ENCODE results near the gene ALKBH2. TPM values are rescaled to one million over a fixed set of nuclear protein-coding genes. Genes with fewer than 3 reads are reported as not detected.
A peak's percentile ranks its signal among the peaks of the same experiment; 100 is the strongest.
"Not testable (repeated sequence)": the region's sequence is repeated elsewhere in the genome, so short reads cannot be mapped to it uniquely, and the experiment has no call there.

ALKBH2 gene
- total and polyA plus RNA-seq, 5 donors: 7.4 to 12.2 (median 7.7) TPM

- Histone ChIP-seq H3K27me3 (ENCODE audit: control insufficient read depth, insufficient read depth) (no peaks in the 10 kb centered on the region), H3K9me3 (ENCODE audit: control insufficient read depth, low read length) (no peaks in the 10 kb centered on the region), H3K4me3 (ENCODE audit: low read length) (peak within 1 kb of the TSS; percentile 91), H3K27ac (ENCODE audit: low read length) (peak within 1 kb of the TSS; percentile 86), H3K4me1 (ENCODE audit: control insufficient read depth, insufficient read depth, low read length) (peaks cover 6% of the 10 kb centered on the region)
- peak; percentile 84 to 92 (median 92) for DNase-seq
- under 1% methylated on average over 61 of the region's 61 CpGs for WGBS
- ATAC-seq: peak; percentile 97
- intact Hi-C loops (cut with DNase I): no loop called here
Measured at GRCh38 chr12:109052414-109053323, 40.6 kb downstream of the ALKBH2 start, which contains the start of gene USP30. Gene USP30 (plus strand): TSS chr12:109052576. CDS start chr12:109052679, 103 bp downstream.

GRCh38 chr12:109052097-109052413, 41.2 kb downstream of the ALKBH2 start:
- no peaks in the 10 kb centered on the region for H3K27me3 ChIP-seq (ENCODE audit: control insufficient read depth, insufficient read depth)
- WGBS: 7% methylated on average over 6 of the region's 6 CpGs
- peaks cover 6% of the 10 kb centered on the region for H3K4me1 ChIP-seq (ENCODE audit: control insufficient read depth, insufficient read depth, low read length)
- no peaks in the 10 kb centered on the region for H3K9me3 ChIP-seq (ENCODE audit: control insufficient read depth, low read length)
- H3K4me3 ChIP-seq (ENCODE audit: low read length): peak overlapping the region; percentile 91
- intact Hi-C loops (cut with DNase I): no loop called here
- peak overlapping the region; percentile 19 for H3K27ac ChIP-seq (ENCODE audit: low read length)
- ATAC-seq (no peak), DNase-seq (no peak)

- H3K4me1 ChIP-seq (ENCODE audit: control insufficient read depth, insufficient read depth, low read length); H3K9me3 ChIP-seq (ENCODE audit: control insufficient read depth, low read length); DNase-seq; H3K27me3 ChIP-seq (ENCODE audit: control insufficient read depth, insufficient read depth); intact Hi-C loops (cut with DNase I); H3K27ac ChIP-seq (ENCODE audit: low read length); ATAC-seq; H3K4me3 ChIP-seq (ENCODE audit: low read length): not testable (repeated sequence)
- WGBS: 85% methylated on average over 8 of the region's 8 CpGs
Measured at GRCh38 chr12:109049794-109050193, 43.5 kb downstream of the ALKBH2 start.

GRCh38 chr12:109048706-109049105, 44.6 kb downstream of the ALKBH2 start:
- 70% methylated on average over 3 of the region's 3 CpGs for WGBS
- intact Hi-C loops (cut with DNase I); DNase-seq: not testable (repeated sequence)

GRCh38 chr12:109047081-109047805, 46.0 kb downstream of the ALKBH2 start:
- H3K4me3 ChIP-seq (ENCODE audit: low read length): no peak overlapping the region
- WGBS: 77% methylated on average over 8 of the region's 8 CpGs
- H3K9me3 ChIP-seq (ENCODE audit: control insufficient read depth, low read length): no peaks in the 10 kb centered on the region
- no peaks in the 10 kb centered on the region for H3K4me1 ChIP-seq (ENCODE audit: control insufficient read depth, insufficient read depth, low read length)
- DNase-seq: no peak
- no peaks in the 10 kb centered on the region for H3K27me3 ChIP-seq (ENCODE audit: control insufficient read depth, insufficient read depth)
- intact Hi-C loops (cut with DNase I): no loop called here
- H3K27ac ChIP-seq (ENCODE audit: low read length): no peak overlapping the region
- no peak for ATAC-seq

More at GRCh38 chr12:109048706-109049105, 44.6 kb downstream of the ALKBH2 start:
- H3K9me3 ChIP-seq (ENCODE audit: control insufficient read depth, low read length); H3K27me3 ChIP-seq (ENCODE audit: control insufficient read depth, insufficient read depth); H3K4me1 ChIP-seq (ENCODE audit: control insufficient read depth, insufficient read depth, low read length); ATAC-seq; H3K4me3 ChIP-seq (ENCODE audit: low read length); H3K27ac ChIP-seq (ENCODE audit: low read length): not testable (repeated sequence)

GRCh38 chr12:109044241-109044640, 49.0 kb downstream of the ALKBH2 start:
- H3K9me3 ChIP-seq (ENCODE audit: control insufficient read depth, low read length): peaks cover 2% of the 10 kb centered on the region
- H3K4me3 ChIP-seq (ENCODE audit: low read length): no peak overlapping the region
- H3K27ac ChIP-seq (ENCODE audit: low read length): no peak overlapping the region
- DNase-seq (no peak), ATAC-seq (no peak)
- WGBS: 82% methylated on average over 5 of the region's 5 CpGs
- intact Hi-C loops (cut with DNase I): no loop called here
- H3K4me1 ChIP-seq (ENCODE audit: control insufficient read depth, insufficient read depth, low read length): no peaks in the 10 kb centered on the region
- H3K27me3 ChIP-seq (ENCODE audit: control insufficient read depth, insufficient read depth): no peaks in the 10 kb centered on the region

Other genes with a start within 250 kb of the ALKBH2 start
- 10 to 100 TPM; 39.2 to 46.6 (median 41.5) TPM for gene SSH1, start 235.9 kb downstream of the ALKBH2 start, total RNA-seq
- gene SSH1, start 235.9 kb downstream of the ALKBH2 start, polyA plus RNA-seq: 11.6 TPM
- gene DAO, start 213.4 kb downstream of the ALKBH2 start, total RNA-seq: not detected
- not detected for gene DAO, start 213.4 kb downstream of the ALKBH2 start, polyA plus RNA-seq
- under 1 TPM; 0.03 to 0.45 (median 0.11) TPM for gene SVOP, start 72.4 kb downstream of the ALKBH2 start, total RNA-seq
- 0.32 TPM for gene SVOP, start 72.4 kb downstream of the ALKBH2 start, polyA plus RNA-seq
- 10 to 100 TPM; 10.1 to 12.7 (median 11.7) TPM for gene USP30, start 40.9 kb downstream of the ALKBH2 start, total RNA-seq
- 7.5 TPM for gene USP30, start 40.9 kb downstream of the ALKBH2 start, polyA plus RNA-seq
- 10 to 100 TPM; 10.3 to 16.6 (median 13.2) TPM for gene UNG, start 4.1 kb upstream of the ALKBH2 start, total RNA-seq
- 10.3 TPM for gene UNG, start 4.1 kb upstream of the ALKBH2 start, polyA plus RNA-seq
- gene ACACB, start 23.1 kb upstream of the ALKBH2 start, total RNA-seq: 100 to 1,000 TPM in 3 of 4 donors, 10 to 100 TPM in 1; 94.9 to 128 (median 116) TPM
- 87.1 TPM for gene ACACB, start 23.1 kb upstream of the ALKBH2 start, polyA plus RNA-seq
- gene FOXN4, start 215.8 kb upstream of the ALKBH2 start, total RNA-seq: not detected
- gene FOXN4, start 215.8 kb upstream of the ALKBH2 start, polyA plus RNA-seq: not detected

All from right cardiac atrium (tissue), 5 donors.